Tibial nerve (tissue), 4 donors: ENCODE measurements around the gene GRIN2A. TPM values are rescaled to one million over a fixed set of nuclear protein-coding genes. Genes with fewer than 3 reads are reported as not detected.

Experiments
- DNase-seq, 2 donors: peaks; one replicate each; pipeline ENCODE4 v3.0.0-alpha.2; 2019; ENCODE audit warnings: low spot score in 2 of 2
- H3K27ac ChIP-seq, 4 donors: fragments of 200-600 bp; sonication (generic) in 3 of 4; one replicate each; pipeline ENCODE4 v1.5.1; 2017 to 2019; ENCODE audit warnings: mild to moderate bottlenecking in 1 of 4
- H3K27me3 ChIP-seq, 2 donors: fragments of 200-600 bp; sonication (generic) in 1 of 2; one replicate each; pipeline versions ENCODE4 v1.5.1 to v1.6.0; 2017 to 2019
- H3K36me3 ChIP-seq, 3 donors: fragments of 200-600 bp; sonication (generic); one replicate each; pipeline ENCODE4 v1.5.1; 2018 to 2019
- H3K4me1 ChIP-seq, 4 donors: fragments of 200-600 bp; sonication (generic) in 3 of 4; one replicate each; pipeline ENCODE4 v1.5.1; 2017 to 2019
- H3K4me3 ChIP-seq, 4 donors: fragments of 200-600 bp; sonication (generic) in 3 of 4; one replicate each; pipeline ENCODE4 v1.5.1; 2017 to 2019; ENCODE audit warnings: mild to moderate bottlenecking in 1 of 4, moderate library complexity in 1 of 4
- H3K9me3 ChIP-seq, 4 donors: fragments of 200-600 bp; sonication (generic) in 3 of 4; one replicate each; pipeline ENCODE4 v1.5.1; 2017 to 2019
- CTCF ChIP-seq, 5 experiments: fragments of 200-600 bp in 3 of 5; fragments of 450-650 bp in 2 of 5; sonication (generic) in 3 of 5; IDR thresholded peaks; one replicate each; pipeline ENCODE4 v1.5.1; 2016 to 2019; ENCODE audit warnings: antibody characterized with exemption in 5 of 5, mild to moderate bottlenecking in 3 of 5, moderate library complexity in 2 of 5
- EP300 ChIP-seq, 2 donors: sonication (generic); formaldehyde crosslinking; IDR thresholded peaks; one replicate each; pipeline ENCODE4 v1.6.1; 2017; ENCODE audit warnings: antibody characterized with exemption in 2 of 2, mild to moderate bottlenecking in 1 of 2
- POLR2A ChIP-seq, 2 donors: fragments of 450-650 bp; IDR thresholded peaks; one replicate each; pipeline ENCODE4 v1.6.1; 2017; ENCODE audit warnings: antibody characterized with exemption in 2 of 2, mild to moderate bottlenecking in 2 of 2, moderate library complexity in 2 of 2
- WGBS, 2 donors: methylation state at CpG; one replicate each; pipeline ENCODE4 v1.1.5; 2018; 5-methylcytosine and 5-hydroxymethylcytosine counted together
- total RNA-seq, 4 donors: library from RNA; depleted of rRNA; stranded (reverse); fragments of >200 nt; gene quantifications; one replicate each; pipeline ENCODE4 v1.1.0, GENCODE V29; 2016

GRIN2A gene
- total RNA-seq, 4 donors from 2014 or later, result under 0.01 to 0.44 (median 0.39) TPM; not detected in 1

DNA sequence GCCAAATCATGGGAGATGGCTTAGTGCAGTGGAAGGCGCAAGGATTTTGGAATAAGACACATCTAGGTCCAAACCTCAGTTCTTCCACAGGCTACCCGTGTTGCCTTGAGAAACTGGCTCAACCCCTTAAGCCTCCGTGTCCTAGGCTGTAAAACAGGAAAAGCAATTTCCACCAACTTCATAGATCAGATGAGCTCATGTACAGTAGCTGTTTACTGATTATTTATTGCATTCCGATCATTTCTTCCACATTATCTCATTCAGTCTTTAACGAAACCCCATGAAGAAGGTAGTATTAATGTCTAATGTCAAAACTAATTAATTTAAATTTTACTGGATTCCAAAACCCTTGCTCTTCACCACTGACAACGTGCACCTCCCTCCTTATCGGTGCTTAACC is 231.6 kb downstream of the GRIN2A start:
- Histone ChIP-seq H3K4me3 (no peak overlapping the region), H3K36me3 (no peaks in the 10 kb centered on the region), H3K27ac (no peak overlapping the region), H3K4me1 (no peaks in the 10 kb centered on the region), H3K27me3 (no peaks in the 10 kb centered on the region), H3K9me3 (no peaks in the 10 kb centered on the region)
- DNase-seq, result no peak
- WGBS, 2 donors, result 64 to 68% methylated on average over 7 of the region's 7 CpGs
- no peak for TF ChIP-seq POLR2A (IDR thresholded peaks at IDR 0.05)
- no peak for TF ChIP-seq CTCF (IDR thresholded peaks at IDR 0.05)
- no peak for TF ChIP-seq EP300 (IDR thresholded peaks at IDR 0.05)

DNA sequence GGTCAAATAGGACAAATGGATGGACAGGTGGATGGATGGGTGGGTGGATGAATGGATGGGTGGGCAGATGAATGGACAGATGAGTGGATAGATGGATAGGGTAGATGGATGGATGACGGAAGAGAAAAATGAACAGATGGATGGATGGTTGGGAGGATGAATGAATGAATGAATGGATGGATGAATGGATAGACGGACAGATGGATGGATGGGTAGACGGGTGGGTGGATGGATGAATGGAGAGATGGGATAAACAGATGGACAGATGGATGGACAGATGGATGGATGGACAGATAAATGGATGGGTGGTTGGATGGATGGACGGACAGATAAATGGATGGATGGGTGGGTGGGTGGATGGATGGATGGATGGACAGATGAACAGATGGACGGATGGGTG is 232.8 kb downstream of the GRIN2A start:
- H3K27ac ChIP-seq, result no peak overlapping the region
- no peaks in the 10 kb centered on the region for H3K27me3 ChIP-seq
- H3K4me3 ChIP-seq, result no peak overlapping the region
- 88 to 91% methylated on average over 5 of the region's 5 CpGs for WGBS, 2 donors
- no peak for DNase-seq
- TF ChIP-seq POLR2A (IDR thresholded peaks at IDR 0.05) (no peak), CTCF (IDR thresholded peaks at IDR 0.05) (no peak), EP300 (IDR thresholded peaks at IDR 0.05) (no peak)
- H3K9me3 ChIP-seq, result no peaks in the 10 kb centered on the region
- H3K4me1 ChIP-seq, result no peaks in the 10 kb centered on the region
- H3K36me3 ChIP-seq, result no peaks in the 10 kb centered on the region

- Histone ChIP-seq H3K27me3 (no peaks in the 10 kb centered on the region), H3K4me1 (no peaks in the 10 kb centered on the region), H3K9me3 (no peaks in the 10 kb centered on the region), H3K36me3 (no peaks in the 10 kb centered on the region), H3K4me3 (no peak overlapping the region), H3K27ac (no peak overlapping the region)
- DNase-seq, result no peak
- TF ChIP-seq POLR2A (IDR thresholded peaks at IDR 0.05) (no peak), EP300 (IDR thresholded peaks at IDR 0.05) (no peak), CTCF (IDR thresholded peaks at IDR 0.05) (no peak)
- WGBS, 2 donors, result 77 to 92% methylated on average over 4 of the region's 4 CpGs
Observed at GRCh38 chr16:9948933-9949332, 233.3 kb downstream of the GRIN2A start.

- TF ChIP-seq EP300 (IDR thresholded peaks at IDR 0.05) (no peak), CTCF (IDR thresholded peaks at IDR 0.05) (no peak), POLR2A (IDR thresholded peaks at IDR 0.05) (no peak)
- H3K36me3 ChIP-seq, result no peaks in the 10 kb centered on the region
- H3K27me3 ChIP-seq, result no peaks in the 10 kb centered on the region
- no peak overlapping the region for H3K4me3 ChIP-seq
- H3K4me1 ChIP-seq, result no peaks in the 10 kb centered on the region
- 67 to 76% methylated on average over 3 of the region's 3 CpGs for WGBS, 2 donors
- no peaks in the 10 kb centered on the region for H3K9me3 ChIP-seq
- H3K27ac ChIP-seq, result no peak overlapping the region
- no peak for DNase-seq
Observed at GRCh38 chr16:9946022-9946720, 236.1 kb downstream of the GRIN2A start.

GRCh38 chr16:9943121-9943520 is 239.1 kb downstream of the GRIN2A start:
- Histone ChIP-seq H3K4me1 (no peaks in the 10 kb centered on the region), H3K27ac (no peak overlapping the region), H3K27me3 (no peaks in the 10 kb centered on the region), H3K36me3 (no peaks in the 10 kb centered on the region), H3K9me3 (no peaks in the 10 kb centered on the region), H3K4me3 (no peak overlapping the region)
- TF ChIP-seq CTCF (IDR thresholded peaks at IDR 0.05) (no peak), EP300 (IDR thresholded peaks at IDR 0.05) (no peak), POLR2A (IDR thresholded peaks at IDR 0.05) (no peak)
- DNase-seq, result no peak
- 79 to 84% methylated on average over 5 of the region's 5 CpGs for WGBS, 2 donors
